ENCODE data around the gene VAT1. TPM values are rescaled to one million over a fixed set of nuclear protein-coding genes. Genes with fewer than 3 reads are reported as not detected.

VAT1 gene
- total and polyA plus RNA-seq, 2 of the 13 experiments (the other 11 are each of a cell fraction or from before 2014, with no cell fraction given) = 143 to 205 TPM

DNA sequence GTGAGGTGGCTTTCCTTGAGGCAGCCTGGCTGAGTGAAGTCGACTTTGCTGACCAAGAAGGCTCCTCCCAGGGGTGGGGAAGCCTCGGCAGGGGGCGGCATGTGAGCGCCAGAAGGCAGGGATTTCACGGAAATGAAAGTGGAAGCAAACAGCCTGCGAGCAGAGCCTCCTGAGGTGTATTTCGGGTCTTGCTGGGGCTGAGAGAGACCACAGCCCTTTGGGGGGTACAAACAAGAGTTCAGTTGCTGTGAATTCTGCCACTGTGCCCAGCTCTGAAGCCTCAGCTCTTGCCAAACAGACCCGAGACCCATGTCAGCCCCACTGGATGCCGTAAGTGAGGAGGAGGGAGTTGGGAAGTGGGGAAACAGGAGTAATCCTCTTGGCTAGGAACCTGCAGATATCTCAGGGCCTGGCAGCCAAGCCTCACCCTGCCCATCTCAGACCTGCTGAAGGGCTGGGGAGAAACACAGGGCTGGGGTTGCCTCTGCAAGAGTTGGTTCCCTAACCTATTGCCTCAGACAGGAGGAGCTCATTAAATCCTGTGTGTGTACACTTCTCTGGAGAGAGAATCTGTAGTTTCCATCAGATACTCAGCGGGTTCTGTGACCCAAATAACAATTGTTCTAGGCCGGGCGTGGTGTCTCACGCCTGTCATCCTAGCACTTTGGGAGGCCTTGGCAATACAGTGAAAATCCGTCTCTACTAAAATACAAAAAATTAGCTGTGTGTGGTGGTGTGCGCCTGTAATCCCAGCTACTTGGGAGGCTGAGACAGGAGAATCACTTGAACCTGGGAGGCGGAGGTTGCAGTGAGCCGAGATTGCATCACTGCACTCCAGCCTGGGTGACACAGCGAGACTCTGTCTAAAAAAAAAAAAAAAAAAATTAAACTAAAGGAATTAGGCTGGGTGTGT is 15.3 kb downstream of the VAT1 start, which contains the start of gene IFI35 (continued):
- TF ChIP-seq ZNF616 (CRISPR knock-in tag; IDR thresholded peaks at IDR 0.05; ENCODE audit: low read depth) (no peak), REPIN1 (CRISPR knock-in tag; IDR thresholded peaks at IDR 0.05; ENCODE audit: borderline replicate concordance, low read depth) (peak; percentile 22; the same call in 1 of the 2 replicates), IKZF4 (CRISPR knock-in tag; IDR thresholded peaks at IDR 0.05; ENCODE audit: borderline replicate concordance, low read depth, not compliant biosample characterization) (no peak), HNF4A (CRISPR knock-in tag; IDR thresholded peaks at IDR 0.05) (peak; percentile 28), FIP1L1 (IDR thresholded peaks at IDR 0.05; ENCODE audit: borderline replicate concordance, insufficient read depth, low read depth, low read length) (no peak), RAD51 (IDR thresholded peaks at IDR 0.05; ENCODE audit: borderline replicate concordance) (no peak), GABPB1 (CRISPR knock-in tag; IDR thresholded peaks at IDR 0.05) (0 out of 2 replicates have a peak, but pooled peaks have one; percentile 22), PAX8 (CRISPR knock-in tag; IDR thresholded peaks at IDR 0.05; ENCODE audit: borderline replicate concordance) (peak; percentile 77; the same call in 1 of the 2 replicates), BRD4 (CRISPR knock-in tag; IDR thresholded peaks at IDR 0.05) (no peak), ZNF768 (CRISPR knock-in tag; IDR thresholded peaks at IDR 0.05) (no peak; the same call in 1 of the 2 replicates), ZNF547 (CRISPR knock-in tag; IDR thresholded peaks at IDR 0.05) (peak; percentile 67; the same call in 1 of the 2 replicates), TEAD3 (CRISPR knock-in tag; optimal IDR thresholded peaks at IDR 0.05; ENCODE audit: borderline replicate concordance) (peak; percentile 44), ZNF891 (CRISPR knock-in tag; IDR thresholded peaks at IDR 0.05) (peak; percentile 50; the same call in 1 of the 2 replicates), ZNF33B (CRISPR knock-in tag; IDR thresholded peaks at IDR 0.05) (peak; percentile 37; the same call in 1 of the 2 replicates), POLR2A (IDR thresholded peaks at IDR 0.05; ENCODE audit: insufficient read depth in 1 of 2, low read depth in 2 of 2, low read length in 2 of 2) (peak; percentile 75 to 76), ZBTB1 (CRISPR knock-in tag; IDR thresholded peaks at IDR 0.05; ENCODE audit: borderline replicate concordance) (no peak), ZNF644 (CRISPR knock-in tag; IDR thresholded peaks at IDR 0.05; ENCODE audit: low read depth) (no peak), SRSF9 (IDR thresholded peaks at IDR 0.05; ENCODE audit: borderline replicate concordance, insufficient read depth, low read depth, low read length, poor library complexity, severe bottlenecking) (no peak)
- TF ChIP-seq, protein P1, sequence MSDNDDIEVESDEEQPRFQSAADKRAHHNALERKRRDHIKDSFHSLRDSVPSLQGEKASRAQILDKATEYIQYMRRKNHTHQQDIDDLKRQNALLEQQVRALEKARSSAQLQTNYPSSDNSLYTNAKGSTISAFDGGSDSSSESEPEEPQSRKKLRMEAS (IDR thresholded peaks at IDR 0.05) = no peak
- TF ChIP-seq, protein P2, sequence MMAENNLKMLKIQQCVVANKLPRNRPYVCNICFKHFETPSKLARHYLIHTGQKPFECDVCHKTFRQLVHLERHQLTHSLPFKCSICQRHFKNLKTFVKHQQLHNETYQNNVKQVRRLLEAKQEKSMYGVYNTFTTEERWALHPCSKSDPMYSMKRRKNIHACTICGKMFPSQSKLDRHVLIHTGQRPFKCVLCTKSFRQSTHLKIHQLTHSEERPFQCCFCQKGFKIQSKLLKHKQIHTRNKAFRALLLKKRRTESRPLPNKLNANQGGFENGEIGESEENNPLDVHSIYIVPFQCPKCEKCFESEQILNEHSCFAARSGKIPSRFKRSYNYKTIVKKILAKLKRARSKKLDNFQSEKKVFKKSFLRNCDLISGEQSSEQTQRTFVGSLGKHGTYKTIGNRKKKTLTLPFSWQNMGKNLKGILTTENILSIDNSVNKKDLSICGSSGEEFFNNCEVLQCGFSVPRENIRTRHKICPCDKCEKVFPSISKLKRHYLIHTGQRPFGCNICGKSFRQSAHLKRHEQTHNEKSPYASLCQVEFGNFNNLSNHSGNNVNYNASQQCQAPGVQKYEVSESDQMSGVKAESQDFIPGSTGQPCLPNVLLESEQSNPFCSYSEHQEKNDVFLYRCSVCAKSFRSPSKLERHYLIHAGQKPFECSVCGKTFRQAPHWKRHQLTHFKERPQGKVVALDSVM (CRISPR knock-in tag; IDR thresholded peaks at IDR 0.05) = peak; percentile 89
- TF ChIP-seq, protein P3, sequence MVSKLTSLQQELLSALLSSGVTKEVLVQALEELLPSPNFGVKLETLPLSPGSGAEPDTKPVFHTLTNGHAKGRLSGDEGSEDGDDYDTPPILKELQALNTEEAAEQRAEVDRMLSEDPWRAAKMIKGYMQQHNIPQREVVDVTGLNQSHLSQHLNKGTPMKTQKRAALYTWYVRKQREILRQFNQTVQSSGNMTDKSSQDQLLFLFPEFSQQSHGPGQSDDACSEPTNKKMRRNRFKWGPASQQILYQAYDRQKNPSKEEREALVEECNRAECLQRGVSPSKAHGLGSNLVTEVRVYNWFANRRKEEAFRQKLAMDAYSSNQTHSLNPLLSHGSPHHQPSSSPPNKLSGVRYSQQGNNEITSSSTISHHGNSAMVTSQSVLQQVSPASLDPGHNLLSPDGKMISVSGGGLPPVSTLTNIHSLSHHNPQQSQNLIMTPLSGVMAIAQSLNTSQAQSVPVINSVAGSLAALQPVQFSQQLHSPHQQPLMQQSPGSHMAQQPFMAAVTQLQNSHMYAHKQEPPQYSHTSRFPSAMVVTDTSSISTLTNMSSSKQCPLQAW (CRISPR knock-in tag; IDR thresholded peaks at IDR 0.05) = peak; percentile 61
- TF ChIP-seq, protein P4, sequence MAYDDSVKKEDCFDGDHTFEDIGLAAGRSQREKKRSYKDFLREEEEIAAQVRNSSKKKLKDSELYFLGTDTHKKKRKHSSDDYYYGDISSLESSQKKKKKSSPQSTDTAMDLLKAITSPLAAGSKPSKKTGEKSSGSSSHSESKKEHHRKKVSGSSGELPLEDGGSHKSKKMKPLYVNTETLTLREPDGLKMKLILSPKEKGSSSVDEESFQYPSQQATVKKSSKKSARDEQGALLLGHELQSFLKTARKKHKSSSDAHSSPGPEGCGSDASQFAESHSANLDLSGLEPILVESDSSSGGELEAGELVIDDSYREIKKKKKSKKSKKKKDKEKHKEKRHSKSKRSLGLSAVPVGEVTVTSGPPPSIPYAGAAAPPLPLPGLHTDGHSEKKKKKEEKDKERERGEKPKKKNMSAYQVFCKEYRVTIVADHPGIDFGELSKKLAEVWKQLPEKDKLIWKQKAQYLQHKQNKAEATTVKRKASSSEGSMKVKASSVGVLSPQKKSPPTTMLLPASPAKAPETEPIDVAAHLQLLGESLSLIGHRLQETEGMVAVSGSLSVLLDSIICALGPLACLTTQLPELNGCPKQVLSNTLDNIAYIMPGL (CRISPR knock-in tag; IDR thresholded peaks at IDR 0.05; ENCODE audit: borderline replicate concordance in 1 of 2, low read depth in 1 of 2) = peak; percentile 90 to 92
- TF ChIP-seq, protein P5, sequence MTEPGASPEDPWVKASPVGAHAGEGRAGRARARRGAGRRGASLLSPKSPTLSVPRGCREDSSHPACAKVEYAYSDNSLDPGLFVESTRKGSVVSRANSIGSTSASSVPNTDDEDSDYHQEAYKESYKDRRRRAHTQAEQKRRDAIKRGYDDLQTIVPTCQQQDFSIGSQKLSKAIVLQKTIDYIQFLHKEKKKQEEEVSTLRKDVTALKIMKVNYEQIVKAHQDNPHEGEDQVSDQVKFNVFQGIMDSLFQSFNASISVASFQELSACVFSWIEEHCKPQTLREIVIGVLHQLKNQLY (CRISPR knock-in tag; IDR thresholded peaks at IDR 0.05) = no peak
